Activated CD8-positive, alpha-beta memory T cell treated with anti-CD3 and anti-CD28 coated beads, Interleukin-2, amount 50 U/mL, for 1 hour (primary cell): ENCODE results near the gene ZFP82.

Source experiments
- DNase-seq: peaks from one replicate; pipeline ENCODE4 v3.0.0-alpha.2; 2020; ENCODE audit errors: extremely low read depth

ZFP82 gene

GRCh38 chr19:36373638-36374156 is 44.7 kb downstream of the ZFP82 start:
- no peak for DNase-seq

- no peak for DNase-seq
Measured at GRCh38 chr19:36371886-36372285, 46.6 kb downstream of the ZFP82 start.

DNA sequence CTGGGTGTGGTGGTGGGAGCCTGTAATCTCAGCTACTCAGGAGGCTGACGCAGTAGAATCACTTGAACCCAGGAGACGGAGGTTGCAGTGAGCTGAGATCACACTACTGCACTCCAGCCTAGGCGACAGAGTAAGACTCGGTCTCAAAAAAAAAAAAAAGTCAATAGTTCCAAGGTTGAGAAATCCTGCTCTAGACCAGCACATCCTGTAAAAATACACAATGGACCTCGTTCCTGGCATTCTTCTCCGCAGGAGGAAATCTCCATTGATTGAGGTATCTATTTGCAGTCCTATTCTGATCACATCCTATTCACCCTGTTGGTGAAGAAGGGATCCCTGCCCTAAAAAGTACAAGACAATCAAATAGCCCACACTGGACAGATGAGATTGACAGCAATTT is 54.6 kb downstream of the ZFP82 start:
- no peak for DNase-seq
